Hippocampal formation (tissue), 2 donors: ENCODE measurements around the gene ACVR1B.
A peak's percentile ranks its signal among the peaks of the same experiment; 100 is the strongest.

ENCODE experiments used
- DNase-seq, 2 donors: peaks; one replicate each; lab custom pipeline; 2025; lab: John Stamatoyannopoulos, UW

Gene ACVR1B

GRCh38 chr12:52020539-52021336 lies 69.2 kb downstream of the ACVR1B start:
- DNase-seq, result peak; percentile 31 to 35

- DNase-seq, result no peak
Measured at GRCh38 chr12:52022841-52023181, 71.3 kb downstream of the ACVR1B start.

- peak; percentile 30 to 66 for DNase-seq
Measured at GRCh38 chr12:52023182-52023975, 71.9 kb downstream of the ACVR1B start.

GRCh38 chr12:52023976-52024688 lies 72.6 kb downstream of the ACVR1B start:
- no peak for DNase-seq

- DNase-seq, result peak in 1 of 2 donors; percentile 15
Measured at GRCh38 chr12:52024845-52025230, 73.3 kb downstream of the ACVR1B start.

- no peak for DNase-seq
Measured at GRCh38 chr12:52026263-52026662, 74.8 kb downstream of the ACVR1B start.

GRCh38 chr12:52027085-52027843 lies 75.8 kb downstream of the ACVR1B start:
- no peak for DNase-seq

GRCh38 chr12:52029685-52030084 lies 78.2 kb downstream of the ACVR1B start:
- peak in 1 of 2 donors; percentile 43 for DNase-seq

GRCh38 chr12:52032446-52032803 lies 80.9 kb downstream of the ACVR1B start:
- peak in 1 of 2 donors; percentile 71 for DNase-seq

GRCh38 chr12:52032804-52033445 lies 81.4 kb downstream of the ACVR1B start:
- DNase-seq, result peak; percentile 95

- DNase-seq, result no peak
Measured at GRCh38 chr12:52033446-52034140, 82.1 kb downstream of the ACVR1B start.

GRCh38 chr12:52035190-52035589 lies 83.7 kb downstream of the ACVR1B start:
- no peak for DNase-seq

GRCh38 chr12:52035926-52036325 lies 84.4 kb downstream of the ACVR1B start:
- DNase-seq, result no peak

- peak; percentile 56 to 63 for DNase-seq
Measured at GRCh38 chr12:52036587-52037171, 85.2 kb downstream of the ACVR1B start.

GRCh38 chr12:52037248-52037861 lies 85.9 kb downstream of the ACVR1B start:
- DNase-seq, result no peak

GRCh38 chr12:52038447-52038846 lies 86.9 kb downstream of the ACVR1B start:
- no peak for DNase-seq

GRCh38 chr12:52041035-52041434 lies 89.5 kb downstream of the ACVR1B start:
- no peak for DNase-seq

GRCh38 chr12:52041695-52042123 lies 90.2 kb downstream of the ACVR1B start:
- DNase-seq, result no peak

GRCh38 chr12:52042706-52043385 lies 91.3 kb downstream of the ACVR1B start:
- DNase-seq, result no peak
